ENCODE data around the gene USP36. TPM values are rescaled to one million over a fixed set of nuclear protein-coding genes. Genes with fewer than 3 reads are reported as not detected.

Gene USP36
- total RNA-seq, 1 donor from 2014 or later = 128 TPM

GRCh38 chr17:78746949-78747269, 93.7 kb downstream of the USP36 start:
- intact Hi-C loops (cut with micrococcal nuclease) = loop anchor here (5.0 kb wide), 1 partner anchor 390 kb away; no protein-coding TSS in a partner anchor
- Mint-ChIP-seq H3K4me1 (peaks cover 86% of the 10 kb centered on the region), H3K27me3 (no peaks in the 10 kb centered on the region), H3K9me3 (no peaks in the 10 kb centered on the region), H3K27ac (peak overlapping the region; percentile 91), H3K4me3 (peak overlapping the region; percentile 64), H3K36me3 (ENCODE audit: low read depth) (peaks cover 28% of the 10 kb centered on the region)
- DNase-seq = no peak

GRCh38 chr17:78746263-78746948, 94.2 kb downstream of the USP36 start:
- Mint-ChIP-seq H3K27me3 (no peaks in the 10 kb centered on the region), H3K4me1 (peaks cover 86% of the 10 kb centered on the region), H3K9me3 (no peaks in the 10 kb centered on the region), H3K27ac (peak overlapping the region; percentile 75), H3K36me3 (ENCODE audit: low read depth) (peaks cover 30% of the 10 kb centered on the region), H3K4me3 (peak overlapping the region; percentile 57)
- no peak for DNase-seq
- intact Hi-C loops (cut with micrococcal nuclease) = loop anchor here (5.0 kb wide), 1 partner anchor 389 kb away; no protein-coding TSS in a partner anchor

Other genes starting within 250 kb of the USP36 start
- 126 and 131 TPM in 2 replicates for gene CYTH1, start 58.5 kb downstream of the USP36 start, total RNA-seq
- gene CEP295NL, start 62.4 kb upstream of the USP36 start, total RNA-seq = 0.56 TPM in 1 of 2 replicates, not detected in the other
- 0.54 and 0.64 TPM in 2 replicates for gene TIMP2, start 84.6 kb upstream of the USP36 start, total RNA-seq
- gene LGALS3BP, start 139.1 kb upstream of the USP36 start, total RNA-seq = 73.3 and 74.2 TPM in 2 replicates
- gene CANT1, start 168.9 kb upstream of the USP36 start, total RNA-seq = 62.4 and 70.5 TPM in 2 replicates
- not detected in 2 replicates for gene C1QTNF1, start 183.4 kb upstream of the USP36 start, total RNA-seq
- gene ENGASE, start 234.0 kb upstream of the USP36 start, total RNA-seq = 49.5 and 52.4 TPM in 2 replicates